Activated CD4-positive, alpha-beta memory T cell treated with anti-CD3 and anti-CD28 coated beads, Interleukin-2, amount 10 ng/mL, durations not matched to agents 7 days and 5 days (primary cell): ENCODE data around the gene ALKBH1. TPM values are rescaled to one million over a fixed set of nuclear protein-coding genes. Genes with fewer than 3 reads are reported as not detected.
"Not testable (repeated sequence)": the region's sequence is repeated elsewhere in the genome, so short reads cannot be mapped to it uniquely, and the experiment has no call there.

Experiments used
- CTCF ChIA-PET: fragments of 350-600 bp; sonication (Branson Sonifier 250); formaldehyde crosslinking; loops from one replicate; lab custom pipeline; 2021; ENCODE audit warnings: antibody characterized with exemption, inconsistent platforms; lab: Charles Lee
- POLR2A ChIA-PET: fragments of 350-600 bp; sonication (Branson Sonifier 250); formaldehyde crosslinking; loops from one replicate; lab custom pipeline; 2021; ENCODE audit warnings: antibody characterized with exemption; lab: Charles Lee
- DNase-seq: peaks from one replicate; pipeline ENCODE4 v3.0.0-alpha.2; 2020
- H3K27ac Mint-ChIP-seq: one replicate; pipeline ENCODE4 v1.8.0; 2021; ENCODE audit warnings: mild to moderate bottlenecking, mixed read lengths
- H3K27me3 Mint-ChIP-seq: one replicate; pipeline ENCODE4 v1.8.0; 2021; ENCODE audit warnings: mixed read lengths
- H3K36me3 Mint-ChIP-seq: one replicate; pipeline ENCODE4 v1.8.0; 2021; ENCODE audit warnings: low read depth, mixed read lengths
- H3K4me1 Mint-ChIP-seq: one replicate; pipeline ENCODE4 v1.8.0; 2021; ENCODE audit warnings: mixed read lengths
- H3K4me3 Mint-ChIP-seq: one replicate; pipeline ENCODE4 v1.8.0; 2021; ENCODE audit warnings: mild to moderate bottlenecking, mixed read lengths
- H3K9me3 Mint-ChIP-seq: one replicate; pipeline ENCODE4 v1.8.0; 2021; ENCODE audit warnings: mixed read lengths
- total RNA-seq, 2 experiments: library from RNA; stranded (reverse); gene quantifications; one replicate each; pipeline ENCODE4 v1.2.3, GENCODE V29; 2021

ALKBH1 gene
- total RNA-seq: 10 to 100 TPM; 12.5 to 12.8 TPM

GRCh38 chr14:77707724-77708408 is at the start of gene ALKBH1, which contains the start of gene SLIRP:
Gene ALKBH1, minus strand, starts transcription at chr14:77708023. Its CDS starts 19 bp downstream, at chr14:77708004.
Gene SLIRP, plus strand, starts transcription at chr14:77708103. Its CDS starts 9 bp downstream, at chr14:77708112.
- H3K9me3 Mint-ChIP-seq: no peaks in the 10 kb centered on the region
- H3K27ac Mint-ChIP-seq: peak within 1 kb of the TSS; percentile 85
- peak within 1 kb of the TSS; percentile 96 for H3K4me3 Mint-ChIP-seq
- POLR2A ChIA-PET: interaction anchor here (0.6 to 4.3 kb wide), 11 partner anchors 10 to 249 kb away, joined by 3 to 26 read pairs (median 3); partner anchors contain the start of genes AHSA1, SNW1 and VIPAS39
- peaks cover 38% of the 10 kb centered on the region for H3K4me1 Mint-ChIP-seq
- DNase-seq: peak; percentile 89
- CTCF ChIA-PET: interaction anchor here (0.6 to 2.0 kb wide), 3 partner anchors 248 to 391 kb away, joined by 4 to 8 read pairs (median 6); no protein-coding TSS in a partner anchor
- H3K27me3 Mint-ChIP-seq: no peaks in the 10 kb centered on the region
- peaks cover 26% of the 10 kb centered on the region for H3K36me3 Mint-ChIP-seq

- Mint-ChIP-seq H3K27me3 (no peaks in the 10 kb centered on the region), H3K9me3 (no peaks in the 10 kb centered on the region), H3K4me3 (no peak overlapping the region), H3K4me1 (peaks cover 30% of the 10 kb centered on the region), H3K36me3 (peaks cover 61% of the 10 kb centered on the region), H3K27ac (no peak overlapping the region)
- ChIA-PET CTCF (interaction anchor here (1.0 kb wide), 1 partner anchor 294 kb away, joined by 3 read pairs; no protein-coding TSS in a partner anchor), POLR2A (interaction anchor here (1.7 to 4.0 kb wide), 2 partner anchors 7 to 11 kb away, joined by 6 to 26 read pairs; partner anchors contain the start of gene SNW1)
- DNase-seq: no peak
Measured at GRCh38 chr14:77752799-77753516, 45.1 kb upstream of the ALKBH1 start.

GRCh38 chr14:77752266-77752665 is 44.4 kb upstream of the ALKBH1 start:
- DNase-seq: no peak
- Mint-ChIP-seq H3K36me3 (peaks cover 59% of the 10 kb centered on the region), H3K27ac (no peak overlapping the region), H3K27me3 (no peaks in the 10 kb centered on the region), H3K4me1 (peaks cover 23% of the 10 kb centered on the region), H3K4me3 (no peak overlapping the region), H3K9me3 (no peaks in the 10 kb centered on the region)
- ChIA-PET CTCF (interaction anchor here (0.7 to 1.0 kb wide), 2 partner anchors 70 to 293 kb away, joined by 3 to 4 read pairs; no protein-coding TSS in a partner anchor), POLR2A (interaction anchor here (1.7 to 4.0 kb wide), 2 partner anchors 8 to 12 kb away, joined by 6 to 26 read pairs; partner anchors contain the start of gene SNW1)

GRCh38 chr14:77747425-77747824 is 39.6 kb upstream of the ALKBH1 start:
- H3K4me1 Mint-ChIP-seq, CTCF ChIA-PET, H3K27me3 Mint-ChIP-seq, DNase-seq, POLR2A ChIA-PET, H3K4me3 Mint-ChIP-seq, H3K9me3 Mint-ChIP-seq, H3K27ac Mint-ChIP-seq: not testable (repeated sequence)
- peaks cover 65% of the 10 kb centered on the region for H3K36me3 Mint-ChIP-seq

- no peak for DNase-seq
- H3K27me3 Mint-ChIP-seq: no peaks in the 10 kb centered on the region
- no peak overlapping the region for H3K27ac Mint-ChIP-seq
- H3K4me1 Mint-ChIP-seq: peaks cover 13% of the 10 kb centered on the region
- no peaks in the 10 kb centered on the region for H3K9me3 Mint-ChIP-seq
- H3K4me3 Mint-ChIP-seq: no peak overlapping the region
- peaks cover 69% of the 10 kb centered on the region for H3K36me3 Mint-ChIP-seq
- ChIA-PET POLR2A (interaction anchor here (0.7 kb wide), 1 partner anchor 287 kb away, joined by 3 read pairs; no protein-coding TSS in a partner anchor), CTCF (no interaction called here)
Measured at GRCh38 chr14:77746064-77746702, 38.4 kb upstream of the ALKBH1 start.

- Mint-ChIP-seq H3K9me3 (no peaks in the 10 kb centered on the region), H3K4me3 (no peak overlapping the region), H3K27me3 (no peaks in the 10 kb centered on the region), H3K27ac (no peak overlapping the region), H3K36me3 (peaks cover 54% of the 10 kb centered on the region), H3K4me1 (peaks cover 31% of the 10 kb centered on the region)
- no peak for DNase-seq
- CTCF ChIA-PET: no interaction called here
- POLR2A ChIA-PET: interaction anchor here (0.7 kb wide), 1 partner anchor 19 kb away, joined by 3 read pairs; no protein-coding TSS in a partner anchor
Measured at GRCh38 chr14:77741438-77741837, 33.6 kb upstream of the ALKBH1 start.

- POLR2A ChIA-PET: interaction anchor here (0.7 to 2.0 kb wide), 4 partner anchors 16 to 27 kb away, joined by 3 to 11 read pairs (median 4); partner anchors contain the start of gene SNW1
- Mint-ChIP-seq H3K36me3 (peaks cover 54% of the 10 kb centered on the region), H3K4me1 (peaks cover 34% of the 10 kb centered on the region), H3K27me3 (no peaks in the 10 kb centered on the region), H3K4me3 (peak overlapping the region; percentile 8), H3K9me3 (no peaks in the 10 kb centered on the region), H3K27ac (peak overlapping the region; percentile 74)
- CTCF ChIA-PET: no interaction called here
- DNase-seq: peak; percentile 49
Measured at GRCh38 chr14:77738559-77739250, 30.9 kb upstream of the ALKBH1 start.

- CTCF ChIA-PET: no interaction called here
- POLR2A ChIA-PET: no interaction called here
- Mint-ChIP-seq H3K9me3 (no peaks in the 10 kb centered on the region), H3K4me1 (peaks cover 4% of the 10 kb centered on the region), H3K4me3 (no peak overlapping the region), H3K36me3 (peaks cover 70% of the 10 kb centered on the region), H3K27ac (no peak overlapping the region), H3K27me3 (no peaks in the 10 kb centered on the region)
- no peak for DNase-seq
Measured at GRCh38 chr14:77730976-77731497, 23.2 kb upstream of the ALKBH1 start.

- Mint-ChIP-seq H3K4me1 (no peaks in the 10 kb centered on the region), H3K36me3 (peaks cover 86% of the 10 kb centered on the region), H3K4me3 (no peak overlapping the region), H3K27me3 (no peaks in the 10 kb centered on the region), H3K9me3 (no peaks in the 10 kb centered on the region), H3K27ac (no peak overlapping the region)
- no peak for DNase-seq
- CTCF ChIA-PET: interaction anchor here (1.0 kb wide), 1 partner anchor 10 kb away, joined by 6 read pairs; no protein-coding TSS in a partner anchor
- POLR2A ChIA-PET: interaction anchor here (0.5 to 0.9 kb wide), 2 partner anchors 17 to 123 kb away, joined by 3 to 4 read pairs; no protein-coding TSS in a partner anchor
Measured at GRCh38 chr14:77722301-77722700, 14.5 kb upstream of the ALKBH1 start.

- DNase-seq: no peak
- Mint-ChIP-seq H3K36me3 (peaks cover 82% of the 10 kb centered on the region), H3K9me3 (no peaks in the 10 kb centered on the region), H3K4me3 (no peak overlapping the region), H3K4me1 (no peaks in the 10 kb centered on the region), H3K27me3 (no peaks in the 10 kb centered on the region), H3K27ac (no peak overlapping the region)
- POLR2A ChIA-PET: interaction anchor here (1.0 kb wide), 1 partner anchor 40 kb away, joined by 3 read pairs; no protein-coding TSS in a partner anchor
- CTCF ChIA-PET: no interaction called here
Measured at GRCh38 chr14:77721437-77721836, 13.6 kb upstream of the ALKBH1 start.

- CTCF ChIA-PET: interaction anchor here (0.6 to 0.9 kb wide), 2 partner anchors 8 to 16 kb away, joined by 3 to 4 read pairs; no protein-coding TSS in a partner anchor
Measured at GRCh38 chr14:77717608-77718305, 9.9 kb upstream of the ALKBH1 start.

More at GRCh38 chr14:77717608-77718305, 9.9 kb upstream of the ALKBH1 start:
- Mint-ChIP-seq H3K27ac (no peak overlapping the region), H3K4me1 (peaks cover 10% of the 10 kb centered on the region), H3K4me3 (no peak overlapping the region), H3K27me3 (no peaks in the 10 kb centered on the region), H3K36me3 (peaks cover 76% of the 10 kb centered on the region), H3K9me3 (no peaks in the 10 kb centered on the region)
- POLR2A ChIA-PET: interaction anchor here (1.3 kb wide), 1 partner anchor 9 kb away, joined by 3 read pairs; no protein-coding TSS in a partner anchor
- no peak for DNase-seq
